K562 (cell line): ENCODE results near the gene MACROD2. TPM values are rescaled to one million over a fixed set of nuclear protein-coding genes. Genes with fewer than 3 reads are reported as not detected.

Experiments used
- ATAC-seq: fragments of 200-7000 bp; cut with Tn5 transposase; 3 replicates; pipeline ENCODE4 v1.9.1; 2020; ENCODE audit warnings: moderate library complexity
- BruUV-seq: library from RNA; stranded (reverse); fragments of 400-500 nt; replicated peaks from 2 replicates; lab custom pipeline; 2021; lab: Mats Ljungman, UMichigan
- CTCF ChIA-PET: fragments of 300-600 bp; formaldehyde crosslinking; extraction: SDS; loops from one replicate; lab custom pipeline; 2021; ENCODE audit warnings: low intra/inter-chr PET ratio; lab: Yijun Ruan, JAX
- POLR2A ChIA-PET: fragments of 300-600, 350-650 bp; sonication (Branson Sonifier 250); formaldehyde crosslinking; extraction: SDS; loops from one replicate; lab custom pipeline; 2021; ENCODE audit warnings: antibody characterized with exemption, inconsistent platforms; lab: Yijun Ruan, JAX
- DNase-seq, 4 experiments: peaks; one replicate each; pipeline versions ENCODE4 v3.0.0 to v3.0.0-alpha.2; 2011 to 2018; ENCODE audit warnings: low spot score in 3 of 4, mixed read lengths in 3 of 4; ENCODE audit errors: extremely low read depth in 1 of 4
- FAIRE-seq: peaks from 2 replicates; lab custom pipeline; 2011; peaks lifted over from hg19 to GRCh38; lab: Jason Lieb, UNC
- H2AFZ ChIP-seq: 2 replicates; pipeline ENCODE4 v1.6.0; 2011; ENCODE audit warnings: low read depth, low read length, control low read depth, inconsistent platforms
- H3K27ac ChIP-seq: fragments of 200-600 bp; 3 replicates; pipeline ENCODE4 v1.8.0; 2011; ENCODE audit warnings: low read depth, mild to moderate bottlenecking, control low read depth, inconsistent platforms, low read length, moderate library complexity, mixed read lengths; ENCODE audit errors: extremely low read depth
- H3K27me3 ChIP-seq, 2 experiments: fragments of 300-600 bp in 1 of 2; 2 replicates in 1 of 2; 3 replicates in 1 of 2; pipeline versions ENCODE4 v1.6.0 to v1.8.0; 2011; ENCODE audit warnings: inconsistent platforms in 2 of 2, low read length in 2 of 2, mild to moderate bottlenecking in 1 of 2, mixed read lengths in 1 of 2, moderate library complexity in 1 of 2; ENCODE audit not compliant: control insufficient read depth in 2 of 2, insufficient read depth in 2 of 2
- H3K36me3 ChIP-seq: fragments of 300-600 bp; 3 replicates; pipeline ENCODE4 v1.8.0; 2011; ENCODE audit warnings: mild to moderate bottlenecking, low read length, inconsistent platforms; ENCODE audit not compliant: control insufficient read depth, insufficient read depth
- H3K4me1 ChIP-seq, 2 experiments: fragments of 200-600 bp in 1 of 2; replicated peaks in 1 of 2; 2 replicates in 1 of 2; 3 replicates in 1 of 2; pipeline versions ENCODE4 v1.5.1 to v1.8.0; 2011; ENCODE audit warnings: inconsistent platforms in 2 of 2, low read length in 2 of 2, mild to moderate bottlenecking in 1 of 2, mixed read lengths in 1 of 2, moderate library complexity in 1 of 2; ENCODE audit not compliant: control insufficient read depth in 2 of 2, insufficient read depth in 2 of 2
- H3K4me2 ChIP-seq: 2 replicates; pipeline ENCODE4 v1.6.1; 2011; ENCODE audit warnings: low read length, control low read depth, inconsistent platforms, mixed read lengths; ENCODE audit not compliant: insufficient read depth
- H3K4me3 ChIP-seq: fragments of 200-600 bp; sonication (generic), shearing (Covaris generic); 2 replicates; pipeline ENCODE4 v1.5.1; 2016; ENCODE audit warnings: control low read depth, inconsistent platforms
- H3K79me2 ChIP-seq: fragments of 200-600 bp; 3 replicates; pipeline ENCODE4 v1.8.0; 2011; ENCODE audit warnings: low read length, inconsistent platforms; ENCODE audit not compliant: control insufficient read depth, insufficient read depth
- H3K9ac ChIP-seq, 2 experiments: 2 replicates each; pipeline versions ENCODE4 v1.6.0 to v1.6.1; 2011; ENCODE audit warnings: low read depth in 2 of 2, low read length in 2 of 2, control low read depth in 1 of 2, inconsistent platforms in 1 of 2, mild to moderate bottlenecking in 1 of 2, mixed read lengths in 1 of 2; ENCODE audit not compliant: insufficient read depth in 1 of 2
- H3K9me1 ChIP-seq: one replicate; pipeline ENCODE4 v1.6.0; 2011; ENCODE audit warnings: inconsistent platforms, mild to moderate bottlenecking, low read length, moderate library complexity; ENCODE audit not compliant: control insufficient read depth, insufficient read depth
- H3K9me3 ChIP-seq: replicated peaks from 2 replicates; pipeline ENCODE4 v1.5.1; 2011; ENCODE audit warnings: low read depth, low read length, inconsistent platforms; ENCODE audit not compliant: control insufficient read depth, insufficient read depth
- H4K20me1 ChIP-seq: replicated peaks from 2 replicates; pipeline ENCODE4 v1.6.1; 2011; ENCODE audit warnings: low read length, inconsistent platforms, mixed read lengths; ENCODE audit not compliant: control insufficient read depth, insufficient read depth
- ARID2 ChIP-seq: fragments of 450-650 bp; IDR thresholded peaks from 2 replicates; pipeline ENCODE4 v1.6.1; 2017; ENCODE audit warnings: antibody characterized with exemption, mild to moderate bottlenecking
- CBX5 ChIP-seq: IDR thresholded peaks from 2 replicates; pipeline ENCODE4 v1.6.1; 2014; ENCODE audit warnings: low read depth, borderline replicate concordance
- CCAR2 ChIP-seq: fragments of 200-400 bp; formaldehyde crosslinking; IDR thresholded peaks from 2 replicates; pipeline ENCODE4 v1.6.1; 2017; ENCODE audit warnings: mild to moderate bottlenecking, low read depth, low read length
- CEBPG ChIP-seq, 3 experiments: fragments of 200-800 bp in 1 of 3; sonication (Bioruptor generic) in 1 of 3; sonication (generic) in 1 of 3; formaldehyde crosslinking in 1 of 3; IDR thresholded peaks in 2 of 3; conservative IDR thresholded peaks in 1 of 3; 2 replicates each; pipeline versions ENCODE4 v1.6.1 to v1.8.0; 2016 to 2022; ENCODE audit warnings: missing compliant biosample characterization in 2 of 3, missing genetic modification characterization in 2 of 3, mild to moderate bottlenecking in 1 of 3, missing genetic modification reagents in 1 of 3
- DEAF1 ChIP-seq: fragments of 450-650 bp; formaldehyde crosslinking; IDR thresholded peaks from 2 replicates; pipeline ENCODE4 v1.4.0; 2020; ENCODE audit warnings: mild to moderate bottlenecking, moderate library complexity
- GATAD2A ChIP-seq: fragments of 450-650 bp; IDR thresholded peaks from 2 replicates; pipeline ENCODE4 v1.6.1; 2017
- KDM2B ChIP-seq: fragments of 250-450 bp; sonication (Bioruptor Pico); IDR thresholded peaks from 2 replicates; pipeline ENCODE4 v1.8.0; 2021; ENCODE audit warnings: mild to moderate bottlenecking, moderate library complexity
- NFE2 ChIP-seq: IDR thresholded peaks from 2 replicates; pipeline ENCODE4 v1.6.1; 2014; ENCODE audit warnings: antibody characterized with exemption, low read depth
- POLR2B ChIP-seq: fragments of 450-650 bp; IDR thresholded peaks from 2 replicates; pipeline ENCODE4 v1.6.1; 2018; ENCODE audit warnings: low read depth; ENCODE audit not compliant: partially characterized antibody
- STAG1 ChIP-seq: sonication (generic); formaldehyde crosslinking; IDR thresholded peaks from 2 replicates; pipeline ENCODE4 v1.5.0; 2020; ENCODE audit warnings: missing genetic modification reagents, borderline replicate concordance
- TFE3 ChIP-seq: fragments of 450-650 bp; formaldehyde crosslinking; IDR thresholded peaks from 2 replicates; pipeline ENCODE4 v1.4.0; 2020; ENCODE audit warnings: mild to moderate bottlenecking, mixed read lengths
- ZBTB26 ChIP-seq: fragments of 450-650 bp; formaldehyde crosslinking; IDR thresholded peaks from 2 replicates; pipeline ENCODE4 v1.4.0; 2022; ENCODE audit warnings: missing genetic modification characterization
- ZBTB33 ChIP-seq: sonication (generic); formaldehyde crosslinking; IDR thresholded peaks from 2 replicates; pipeline ENCODE4 v1.8.1; 2023; ENCODE audit warnings: mild to moderate bottlenecking, missing genetic modification reagents
- ZNF12 ChIP-seq: sonication (generic); formaldehyde crosslinking; IDR thresholded peaks from 2 replicates; pipeline ENCODE4 v1.4.0; 2020; ENCODE audit warnings: mild to moderate bottlenecking, missing genetic modification reagents
- ZNF253 ChIP-seq: fragments of 250-450 bp; sonication (Bioruptor Pico); conservative IDR thresholded peaks from 2 replicates; pipeline ENCODE4 v1.6.1; 2021; ENCODE audit warnings: mild to moderate bottlenecking
- ZNF316 ChIP-seq: fragments of 450-650 bp; IDR thresholded peaks from 2 replicates; pipeline ENCODE4 v1.6.1; 2016
- ZNF668 ChIP-seq: fragments of 250-450 bp; sonication (Bioruptor Pico); IDR thresholded peaks from 2 replicates; pipeline ENCODE4 v1.8.0; 2022; ENCODE audit warnings: mild to moderate bottlenecking, inconsistent platforms
- in situ Hi-C: fragments of 300-500 bp; cut with MboI; formaldehyde crosslinking; loops from 4 replicates; pipeline ENCODE4 v1.15.0; 2018; ENCODE audit warnings: inconsistent platforms, mixed read lengths
- intact Hi-C: fragments of 100-400 bp; cut with micrococcal nuclease; formaldehyde crosslinking; loops from 2 replicates; pipeline ENCODE4 v1.14.2; 2022
- polyA plus RNA-seq, 8 experiments: library from polyadenylated mRNA; depleted of rRNA in 4 of 8; stranded (reverse) in 5 of 8; unstranded in 3 of 8; fragments of >200 nt; fragmentation: Nextera tagmentation in 2 of 8; fragmentation: Illumina TruSeq in 1 of 8; extraction: Ambion mirVana in 2 of 8; extraction: Trizol in 1 of 8; gene quantifications; 2 replicates each; pipeline versions ENCODE4 v1.2.1 to v1.2.3, GENCODE V29; 2011 to 2014; ENCODE audit warnings: inconsistent platforms in 1 of 8, missing spikeins in 1 of 8
- total RNA-seq, 7 experiments: library from RNA; depleted of rRNA in 6 of 7; stranded (reverse); fragments of >200 nt in 6 of 7; fragmentation: Illumina TruSeq in 2 of 7; extraction: Trizol in 2 of 7; gene quantifications; 2 replicates each; pipeline versions ENCODE4 v1.2.1 to v1.2.3, GENCODE V29; 2011 to 2021; ENCODE audit warnings: low replicate concordance in 1 of 7

The MACROD2 gene
- total and polyA plus RNA-seq, 9 of the 15 experiments (the other 6 are each of a cell fraction or from before 2014, with no cell fraction given): not detected

- TF ChIP-seq NFE2: no peak
- no peak for TF ChIP-seq TFE3 (CRISPR knock-in tag)
Observed at GRCh38 chr20:15570156-15570555, 1574.8 kb downstream of the MACROD2 start (continued).

- BruUV-seq: no TSS peak
- ATAC-seq (no peak), DNase-seq (no peak), FAIRE-seq (no peak)
- no peaks in the 10 kb centered on the region for H3K27me3 ChIP-seq
- CTCF ChIA-PET: no interaction called here
- no peak overlapping the region for H2AFZ ChIP-seq
- H3K27ac ChIP-seq: no peak overlapping the region
- H3K9ac ChIP-seq: no peak overlapping the region
- H4K20me1 ChIP-seq: no peaks in the 10 kb centered on the region
- no peaks in the 10 kb centered on the region for H3K9me1 ChIP-seq
- H3K36me3 ChIP-seq: no peaks in the 10 kb centered on the region
- in situ Hi-C loops (no loop called here), intact Hi-C loops (no loop called here)
- no peaks in the 10 kb centered on the region for H3K9me3 ChIP-seq
- H3K4me3 ChIP-seq: no peak overlapping the region
- no peak overlapping the region for H3K4me2 ChIP-seq
- H3K4me1 ChIP-seq: no peaks in the 10 kb centered on the region
- POLR2A ChIA-PET: interaction anchor here (0.6 kb wide), 1 partner anchor 7 kb away, joined by 3 read pairs; no protein-coding TSS in a partner anchor
- H3K79me2 ChIP-seq: no peaks in the 10 kb centered on the region
- TF ChIP-seq DEAF1 (CRISPR knock-in tag): no peak
- no peak for TF ChIP-seq ARID2
- no peak for TF ChIP-seq ZBTB26 (CRISPR knock-in tag)
- TF ChIP-seq ZNF12: no peak
- no peak for TF ChIP-seq CEBPG (CRISPR knock-in tag; IDR thresholded peaks at IDR 0.05)
- TF ChIP-seq CEBPG (tag; conservative IDR thresholded peaks at IDR 0.05 in 1 of 2, IDR thresholded peaks at IDR 0.05 in 1 of 2): no peak
- no peak for TF ChIP-seq ZNF316
- TF ChIP-seq CBX5: no peak
- TF ChIP-seq ZBTB33 (CRISPR knock-in tag): no peak
- no peak for TF ChIP-seq ZNF253 (CRISPR knock-in tag)
- TF ChIP-seq GATAD2A: no peak
- TF ChIP-seq POLR2B: no peak
- TF ChIP-seq ZNF668 (CRISPR knock-in tag): no peak
- TF ChIP-seq KDM2B (CRISPR knock-in tag): no peak
- TF ChIP-seq STAG1 (CRISPR knock-in tag): no peak
- no peak for TF ChIP-seq CCAR2
Observed at GRCh38 chr20:15571056-15571455, 1575.7 kb downstream of the MACROD2 start.
